Right forelimb (tissue), 1 donor: ENCODE data around the gene GLIPR1L2.

Experiments used
- DNase-seq: peaks from one replicate; pipeline ENCODE4 v3.0.0-alpha.2; 2018

The GLIPR1L2 gene

GRCh38 chr12:75479963-75480461, 89.1 kb downstream of the GLIPR1L2 start:
- no peak for DNase-seq

GRCh38 chr12:75480469-75480949, 89.6 kb downstream of the GLIPR1L2 start, which contains the start of gene GLIPR1:
GLIPR1 (plus strand) TSS chr12:75480755; CDS start chr12:75480881, 126 bp downstream.
- peak; percentile 78 for DNase-seq

- DNase-seq = no peak
Observed at GRCh38 chr12:75481013-75481705, 90.3 kb downstream of the GLIPR1L2 start.

GRCh38 chr12:75481774-75482173, 90.9 kb downstream of the GLIPR1L2 start:
- no peak for DNase-seq
